ENCODE data around the gene SKIDA1.

DNA sequence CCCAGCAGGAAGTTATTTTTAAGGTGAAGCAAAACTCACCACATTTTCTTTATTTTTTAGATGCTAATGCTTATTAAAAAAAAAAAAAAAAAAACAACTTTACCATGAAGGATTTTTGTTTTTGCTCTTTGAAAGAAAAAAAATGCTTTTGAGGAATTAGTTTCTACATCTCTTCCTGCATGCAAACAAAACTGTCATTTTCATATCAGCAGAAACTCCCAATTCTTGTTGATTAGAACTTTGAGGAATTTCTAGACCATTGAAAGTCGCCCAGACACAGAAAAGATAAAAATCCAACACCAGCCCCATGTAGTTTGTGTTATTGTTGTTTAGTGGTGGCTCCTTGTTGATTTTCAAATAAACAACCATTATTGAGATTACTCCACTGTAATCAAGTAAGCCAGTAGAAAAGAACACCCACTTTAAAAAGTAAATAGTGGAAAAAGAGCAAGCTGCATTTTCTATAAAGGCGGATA lies 14.3 kb downstream of the SKIDA1 start:
- TF ChIP-seq, protein P1, sequence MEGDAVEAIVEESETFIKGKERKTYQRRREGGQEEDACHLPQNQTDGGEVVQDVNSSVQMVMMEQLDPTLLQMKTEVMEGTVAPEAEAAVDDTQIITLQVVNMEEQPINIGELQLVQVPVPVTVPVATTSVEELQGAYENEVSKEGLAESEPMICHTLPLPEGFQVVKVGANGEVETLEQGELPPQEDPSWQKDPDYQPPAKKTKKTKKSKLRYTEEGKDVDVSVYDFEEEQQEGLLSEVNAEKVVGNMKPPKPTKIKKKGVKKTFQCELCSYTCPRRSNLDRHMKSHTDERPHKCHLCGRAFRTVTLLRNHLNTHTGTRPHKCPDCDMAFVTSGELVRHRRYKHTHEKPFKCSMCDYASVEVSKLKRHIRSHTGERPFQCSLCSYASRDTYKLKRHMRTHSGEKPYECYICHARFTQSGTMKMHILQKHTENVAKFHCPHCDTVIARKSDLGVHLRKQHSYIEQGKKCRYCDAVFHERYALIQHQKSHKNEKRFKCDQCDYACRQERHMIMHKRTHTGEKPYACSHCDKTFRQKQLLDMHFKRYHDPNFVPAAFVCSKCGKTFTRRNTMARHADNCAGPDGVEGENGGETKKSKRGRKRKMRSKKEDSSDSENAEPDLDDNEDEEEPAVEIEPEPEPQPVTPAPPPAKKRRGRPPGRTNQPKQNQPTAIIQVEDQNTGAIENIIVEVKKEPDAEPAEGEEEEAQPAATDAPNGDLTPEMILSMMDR (IDR thresholded peaks at IDR 0.05; ENCODE audit: insufficient read depth, low read length) = no peak
- TF ChIP-seq POLR2AphosphoS5 (IDR thresholded peaks at IDR 0.05; ENCODE audit: low read depth) = no peak
- no peak for TF ChIP-seq SPI1 (IDR thresholded peaks at IDR 0.05; ENCODE audit: borderline replicate concordance, low read depth)
- no peak for TF ChIP-seq GABPA (IDR thresholded peaks at IDR 0.05; ENCODE audit: low read depth)
